Left renal cortex interstitium (tissue), 4 donors: ENCODE data around the gene LRCOL1. TPM values are rescaled to one million over a fixed set of nuclear protein-coding genes. Genes with fewer than 3 reads are reported as not detected.

Experiments
- DNase-seq, 4 donors: peaks; one replicate each; pipeline ENCODE4 v3.0.0-alpha.2; 2013; ENCODE audit warnings: low read depth in 4 of 4, low spot score in 2 of 4, missing footprints in 1 of 4
- polyA plus RNA-seq, 4 donors: library from polyadenylated mRNA; unstranded; fragments of 120-200 nt; gene quantifications; one replicate each; pipeline ENCODE4 v1.2.1, GENCODE V29; 2013; ENCODE audit not compliant: insufficient read length in 4 of 4

The LRCOL1 gene
- polyA plus RNA-seq, 4 donors, result 1.5 to 5.1 (median 3.0) TPM

- no peak for DNase-seq
These were observed 9.9 kb upstream of the LRCOL1 start for GRCh38 chr12:132620113-132620898.

GRCh38 chr12:132619386-132620112 is 9.2 kb upstream of the LRCOL1 start:
- no peak for DNase-seq

GRCh38 chr12:132619071-132619385 is 8.6 kb upstream of the LRCOL1 start:
- DNase-seq, result no peak

GRCh38 chr12:132618683-132619043 is 8.3 kb upstream of the LRCOL1 start, which contains the start of gene P2RX2:
Gene P2RX2, plus strand, starts transcription at chr12:132618776. Its CDS starts 41 bp downstream, at chr12:132618817.
- DNase-seq, result no peak

GRCh38 chr12:132617822-132618682 is 7.7 kb upstream of the LRCOL1 start:
- DNase-seq, result no peak

- no peak for DNase-seq
These were observed 6.8 kb upstream of the LRCOL1 start for GRCh38 chr12:132617135-132617701.

- DNase-seq, result no peak
These were observed 5.2 kb upstream of the LRCOL1 start for GRCh38 chr12:132615579-132616038.

- DNase-seq, result peak in 2 of 4 donors; percentile 71 to 82
These were observed 4.6 kb upstream of the LRCOL1 start for GRCh38 chr12:132614861-132615578.

- DNase-seq, result no peak
These were observed 3.6 kb upstream of the LRCOL1 start for GRCh38 chr12:132614029-132614428.

GRCh38 chr12:132611620-132612019 is 1.2 kb upstream of the LRCOL1 start:
- no peak for DNase-seq

GRCh38 chr12:132610866-132611602 is 652 bp upstream of the LRCOL1 start:
- DNase-seq, result no peak

GRCh38 chr12:132608231-132609171 is 1.9 kb downstream of the LRCOL1 start:
- no peak for DNase-seq

GRCh38 chr12:132606927-132607326 is 3.5 kb downstream of the LRCOL1 start:
- DNase-seq, result no peak

GRCh38 chr12:132606466-132606865 is 3.9 kb downstream of the LRCOL1 start:
- DNase-seq, result no peak

- no peak for DNase-seq
These were observed 4.5 kb downstream of the LRCOL1 start for GRCh38 chr12:132605892-132606291.

- no peak for DNase-seq
These were observed 5.5 kb downstream of the LRCOL1 start for GRCh38 chr12:132604668-132605441.

- no peak for DNase-seq
These were observed 6.2 kb downstream of the LRCOL1 start for GRCh38 chr12:132604151-132604618.
